Mucosa of descending colon (tissue), 3 donors: ENCODE results near the gene NAMPT. TPM values are rescaled to one million over a fixed set of nuclear protein-coding genes. Genes with fewer than 3 reads are reported as not detected.

Source experiments
- ATAC-seq: fragments of 200-7000 bp; cut with Tn5 transposase; one replicate; pipeline ENCODE4 v1.9.1; 2020; ENCODE audit warnings: mild to moderate bottlenecking, moderate library complexity
- DNase-seq, 3 donors: peaks; one replicate each; pipeline ENCODE4 v3.0.0-alpha.2; 2020
- H3K36me3 ChIP-seq: fragments of 200-600 bp; one replicate; pipeline ENCODE4 v1.8.0; 2021; ENCODE audit warnings: low read depth, mild to moderate bottlenecking
- H3K4me1 ChIP-seq: fragments of 200-600 bp; one replicate; pipeline ENCODE4 v1.8.0; 2021; ENCODE audit warnings: low read depth, mild to moderate bottlenecking
- H3K4me3 ChIP-seq: fragments of 200-600 bp; one replicate; pipeline ENCODE4 v1.8.0; 2021; ENCODE audit warnings: mild to moderate bottlenecking
- H3K9me3 ChIP-seq: fragments of 200-600 bp; one replicate; pipeline ENCODE4 v1.8.0; 2021; ENCODE audit warnings: mild to moderate bottlenecking
- intact Hi-C, 2 donors: fragments of 100-400 bp; cut with DNase I in 1 of 2; cut with micrococcal nuclease in 1 of 2; formaldehyde crosslinking; loops; one replicate each; pipeline versions ENCODE4 v1.11.0 to v1.11.1; 2022; cut with DNase I, micrococcal nuclease
- total RNA-seq, 3 donors: library from RNA; stranded (reverse); fragmentation: NEBNext Ultra II Directional in 2 of 3; extraction: Animal tissue kit (Norgen Biotek cat#: 25700) in 2 of 3; gene quantifications; one replicate each; pipeline versions ENCODE4 v1.2.1 to v1.2.4, GENCODE V29; 2021 to 2023
- TF ChIP-seq, protein P1 (sequence below): fragments of 200-600 bp; IDR thresholded peaks from one replicate; pipeline ENCODE4 v1.8.0; 2022; ENCODE audit warnings: antibody characterized with exemption, mild to moderate bottlenecking
- donor health status: DM: no; HTN: no; CAD: no; lungs with moderate emphysema.
- donor health status: DM: no; HTN: no; CAD: no.
- donor health status: DM: no; HTN: yes; CAD: no.

NAMPT gene
- total RNA-seq, 3 donors from 2014 or later, result 102 to 206 (median 118) TPM

- Histone ChIP-seq H3K4me1 (no peaks in the 10 kb centered on the region), H3K36me3 (peaks cover 5% of the 10 kb centered on the region), H3K4me3 (no peak overlapping the region), H3K9me3 (no peaks in the 10 kb centered on the region)
- intact Hi-C loops, result no loop called here
- TF ChIP-seq, protein P1, sequence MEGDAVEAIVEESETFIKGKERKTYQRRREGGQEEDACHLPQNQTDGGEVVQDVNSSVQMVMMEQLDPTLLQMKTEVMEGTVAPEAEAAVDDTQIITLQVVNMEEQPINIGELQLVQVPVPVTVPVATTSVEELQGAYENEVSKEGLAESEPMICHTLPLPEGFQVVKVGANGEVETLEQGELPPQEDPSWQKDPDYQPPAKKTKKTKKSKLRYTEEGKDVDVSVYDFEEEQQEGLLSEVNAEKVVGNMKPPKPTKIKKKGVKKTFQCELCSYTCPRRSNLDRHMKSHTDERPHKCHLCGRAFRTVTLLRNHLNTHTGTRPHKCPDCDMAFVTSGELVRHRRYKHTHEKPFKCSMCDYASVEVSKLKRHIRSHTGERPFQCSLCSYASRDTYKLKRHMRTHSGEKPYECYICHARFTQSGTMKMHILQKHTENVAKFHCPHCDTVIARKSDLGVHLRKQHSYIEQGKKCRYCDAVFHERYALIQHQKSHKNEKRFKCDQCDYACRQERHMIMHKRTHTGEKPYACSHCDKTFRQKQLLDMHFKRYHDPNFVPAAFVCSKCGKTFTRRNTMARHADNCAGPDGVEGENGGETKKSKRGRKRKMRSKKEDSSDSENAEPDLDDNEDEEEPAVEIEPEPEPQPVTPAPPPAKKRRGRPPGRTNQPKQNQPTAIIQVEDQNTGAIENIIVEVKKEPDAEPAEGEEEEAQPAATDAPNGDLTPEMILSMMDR, result no peak
- ATAC-seq (no peak), DNase-seq (no peak)
Measured at GRCh38 chr7:106256144-106256543, 28.6 kb downstream of the NAMPT start.

DNA sequence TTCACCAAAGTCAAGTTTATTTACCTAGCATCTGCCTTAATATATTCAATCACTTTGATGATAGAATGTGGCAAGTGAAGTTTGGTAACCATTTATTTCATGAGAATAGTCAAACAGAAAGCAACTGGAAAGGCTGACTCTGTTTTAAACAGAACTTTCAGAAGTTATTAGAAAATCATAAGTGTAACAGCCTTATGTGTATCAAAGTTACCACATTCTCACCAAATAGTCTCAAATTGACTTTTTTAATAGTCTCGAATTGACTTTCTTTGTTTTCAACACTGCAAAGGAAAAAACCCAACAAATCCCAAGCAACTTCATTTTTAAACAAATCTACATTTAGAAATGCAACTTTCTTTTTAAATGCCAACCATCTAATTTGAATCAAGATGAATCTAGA lies 29.5 kb downstream of the NAMPT start:
- Histone ChIP-seq H3K9me3 (no peaks in the 10 kb centered on the region), H3K4me3 (no peak overlapping the region), H3K4me1 (no peaks in the 10 kb centered on the region), H3K36me3 (peaks cover 3% of the 10 kb centered on the region)
- DNase-seq (no peak), ATAC-seq (no peak)
- TF ChIP-seq, protein P1, result no peak
- intact Hi-C loops, result no loop called here

GRCh38 chr7:106254525-106255116 lies 30.2 kb downstream of the NAMPT start:
- ATAC-seq (no peak), DNase-seq (no peak)
- H3K4me3 ChIP-seq, result no peak overlapping the region
- no peaks in the 10 kb centered on the region for H3K4me1 ChIP-seq
- H3K9me3 ChIP-seq, result no peaks in the 10 kb centered on the region
- no peaks in the 10 kb centered on the region for H3K36me3 ChIP-seq
- intact Hi-C loops, result no loop called here
- TF ChIP-seq, protein P1, result no peak

DNA sequence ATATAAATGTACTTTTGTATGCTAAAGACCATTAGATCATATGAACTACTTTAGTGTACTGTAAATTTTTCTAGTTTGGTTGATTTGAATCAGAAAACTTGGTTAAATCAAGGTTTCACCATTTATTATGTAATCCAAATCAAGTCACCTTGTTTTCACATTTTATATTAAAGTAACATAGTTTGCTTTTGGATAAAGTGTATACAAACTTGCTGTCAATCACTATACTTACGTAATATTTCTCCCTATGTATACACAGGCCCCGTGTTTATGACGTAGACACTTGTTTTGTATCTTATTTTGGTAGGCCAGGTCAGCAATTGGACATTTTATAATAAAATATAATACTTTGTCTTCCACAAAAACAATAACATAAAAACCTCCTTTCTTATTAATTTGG lies 32.2 kb downstream of the NAMPT start:
- H3K4me3 ChIP-seq, result no peak overlapping the region
- no peaks in the 10 kb centered on the region for H3K4me1 ChIP-seq
- TF ChIP-seq, protein P1, result no peak
- no peaks in the 10 kb centered on the region for H3K9me3 ChIP-seq
- no peaks in the 10 kb centered on the region for H3K36me3 ChIP-seq
- DNase-seq (no peak), ATAC-seq (no peak)
- intact Hi-C loops, result no loop called here

DNA sequence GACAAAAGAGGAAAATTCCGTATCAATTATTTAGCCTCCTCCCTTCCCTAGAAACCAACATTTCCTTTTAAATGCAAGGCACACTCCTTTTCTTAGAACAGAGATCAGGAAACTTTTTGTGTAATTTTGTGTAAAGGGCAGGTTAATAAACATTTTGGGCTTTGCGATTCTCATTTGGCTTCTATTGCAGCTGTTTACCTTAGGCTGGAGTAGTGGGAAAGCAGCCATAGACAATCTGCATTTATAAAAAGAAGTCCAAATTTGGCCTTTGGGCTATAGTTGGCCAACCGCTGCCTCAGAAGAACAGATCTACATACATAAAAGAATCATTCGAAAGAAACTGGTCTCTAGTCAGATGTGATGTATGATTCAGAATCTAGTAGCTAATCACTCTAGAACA lies 35.3 kb downstream of the NAMPT start:
- Histone ChIP-seq H3K4me3 (no peak overlapping the region), H3K4me1 (no peaks in the 10 kb centered on the region), H3K36me3 (no peaks in the 10 kb centered on the region), H3K9me3 (peaks cover 4% of the 10 kb centered on the region)
- DNase-seq, result no peak
- no peak for ATAC-seq
- intact Hi-C loops, result no loop called here
- TF ChIP-seq, protein P1, result no peak

DNA sequence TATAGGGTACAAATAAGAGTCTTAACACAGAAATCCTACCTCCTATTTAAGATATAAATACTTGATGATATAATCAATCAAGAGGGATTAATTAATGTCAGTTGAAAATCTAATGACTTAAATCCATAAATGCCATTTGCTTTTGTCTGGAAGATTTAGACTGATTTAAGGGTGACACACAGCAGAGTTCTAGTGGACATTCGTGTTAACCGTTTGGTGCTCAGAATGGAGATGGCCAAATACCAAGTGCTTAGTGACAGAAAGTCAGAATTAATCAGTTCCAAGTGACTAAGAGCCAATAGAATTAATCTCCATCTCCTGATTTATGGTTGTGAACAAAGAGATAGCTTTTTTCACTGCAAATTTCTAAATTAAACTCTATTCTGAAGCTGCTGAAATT lies 36.2 kb downstream of the NAMPT start:
- DNase-seq (no peak), ATAC-seq (no peak)
- TF ChIP-seq, protein P1, result no peak
- H3K36me3 ChIP-seq, result no peaks in the 10 kb centered on the region
- no peak overlapping the region for H3K4me3 ChIP-seq
- intact Hi-C loops, result no loop called here
- H3K9me3 ChIP-seq, result peaks cover 4% of the 10 kb centered on the region
- no peaks in the 10 kb centered on the region for H3K4me1 ChIP-seq
